Measurements from ENCODE around the gene ADAMTSL1. TPM values are rescaled to one million over a fixed set of nuclear protein-coding genes. Genes with fewer than 3 reads are reported as not detected.
A peak's percentile ranks its signal among the peaks of the same experiment; 100 is the strongest.

ADAMTSL1 gene
- 0.56 TPM for total RNA-seq
- long read RNA-seq, partial matches to known transcripts: 1 of 1 reads
- long read RNA-seq, other reads (novel, unspliced or antisense): 0 of 1 reads

- DNase-seq (peak; percentile 50), ATAC-seq (ENCODE audit: poor library complexity) (peak; percentile 95)
- intact Hi-C loops (cut with DNase I): no loop called here
Observed at GRCh38 chr9:18473652-18474279, at the start of gene ADAMTSL1. TSS of gene ADAMTSL1 (plus strand) at chr9:18474153. CDS start at chr9:18474233, 80 bp downstream.

GRCh38 chr9:18427691-18428090 lies 46.3 kb upstream of the ADAMTSL1 start:
- ATAC-seq (ENCODE audit: poor library complexity): no peak
- no peak for DNase-seq
- intact Hi-C loops (cut with DNase I): no loop called here

GRCh38 chr9:18428661-18429060 lies 45.3 kb upstream of the ADAMTSL1 start:
- intact Hi-C loops (cut with DNase I): no loop called here

GRCh38 chr9:18429070-18429469 lies 44.9 kb upstream of the ADAMTSL1 start:
- ATAC-seq (ENCODE audit: poor library complexity) (no peak), DNase-seq (no peak)
- intact Hi-C loops (cut with DNase I): no loop called here

More at GRCh38 chr9:18428661-18429060, 45.3 kb upstream of the ADAMTSL1 start:
- no peak for ATAC-seq (ENCODE audit: poor library complexity)
- no peak for DNase-seq

GRCh38 chr9:18433620-18434019 lies 40.3 kb upstream of the ADAMTSL1 start:
- ATAC-seq (ENCODE audit: poor library complexity) (no peak), DNase-seq (no peak)
- intact Hi-C loops (cut with DNase I): loop anchor here (10.0 kb wide), 1 partner anchor 69 kb away; no protein-coding TSS in a partner anchor

GRCh38 chr9:18437315-18438201 lies 36.4 kb upstream of the ADAMTSL1 start:
- ATAC-seq (ENCODE audit: poor library complexity) (peak; percentile 86), DNase-seq (peak; percentile 79)
- intact Hi-C loops (cut with DNase I): loop anchor here (10.0 kb wide), 1 partner anchor 73 kb away; no protein-coding TSS in a partner anchor

GRCh38 chr9:18438300-18438925 lies 35.5 kb upstream of the ADAMTSL1 start:
- intact Hi-C loops (cut with DNase I): loop anchor here (10.0 kb wide), 1 partner anchor 74 kb away; no protein-coding TSS in a partner anchor
- peak; percentile 64 for ATAC-seq (ENCODE audit: poor library complexity)
- peak; percentile 58 for DNase-seq

GRCh38 chr9:18438951-18439350 lies 35.0 kb upstream of the ADAMTSL1 start:
- ATAC-seq (ENCODE audit: poor library complexity) (no peak), DNase-seq (no peak)
- intact Hi-C loops (cut with DNase I): loop anchor here (10.0 kb wide), 1 partner anchor 74 kb away; no protein-coding TSS in a partner anchor

- intact Hi-C loops (cut with DNase I): loop anchor here (10.0 kb wide), 1 partner anchor 584 kb away; no protein-coding TSS in a partner anchor
- ATAC-seq (ENCODE audit: poor library complexity): no peak
Observed at GRCh38 chr9:18441261-18441660, 32.7 kb upstream of the ADAMTSL1 start.

GRCh38 chr9:18442629-18443491 lies 31.1 kb upstream of the ADAMTSL1 start:
- intact Hi-C loops (cut with DNase I): loop anchor here (10.0 kb wide), 1 partner anchor 582 kb away; no protein-coding TSS in a partner anchor
- DNase-seq (peak; percentile 75), ATAC-seq (ENCODE audit: poor library complexity) (peak; percentile 80)

More at GRCh38 chr9:18441261-18441660, 32.7 kb upstream of the ADAMTSL1 start:
- no peak for DNase-seq

- peak; percentile 49 for ATAC-seq (ENCODE audit: poor library complexity)
- no peak for DNase-seq
- intact Hi-C loops (cut with DNase I): loop anchor here (10.0 kb wide), 1 partner anchor 578 kb away; no protein-coding TSS in a partner anchor
Observed at GRCh38 chr9:18447131-18447530, 26.8 kb upstream of the ADAMTSL1 start.

GRCh38 chr9:18447541-18447940 lies 26.4 kb upstream of the ADAMTSL1 start:
- ATAC-seq (ENCODE audit: poor library complexity) (no peak), DNase-seq (no peak)
- intact Hi-C loops (cut with DNase I): loop anchor here (10.0 kb wide), 1 partner anchor 577 kb away; no protein-coding TSS in a partner anchor

- DNase-seq (no peak), ATAC-seq (ENCODE audit: poor library complexity) (no peak)
- intact Hi-C loops (cut with DNase I): loop anchor here (10.0 kb wide), 1 partner anchor 577 kb away; no protein-coding TSS in a partner anchor
Observed at GRCh38 chr9:18448101-18448500, 25.9 kb upstream of the ADAMTSL1 start.

- ATAC-seq (ENCODE audit: poor library complexity) (no peak), DNase-seq (no peak)
- intact Hi-C loops (cut with DNase I): no loop called here
Observed at GRCh38 chr9:18451406-18451805, 22.5 kb upstream of the ADAMTSL1 start.

GRCh38 chr9:18452276-18452675 lies 21.7 kb upstream of the ADAMTSL1 start:
- ATAC-seq (ENCODE audit: poor library complexity): no peak
- intact Hi-C loops (cut with DNase I): no loop called here
- no peak for DNase-seq

GRCh38 chr9:18456624-18457237 lies 17.2 kb upstream of the ADAMTSL1 start:
- no peak for DNase-seq
- no peak for ATAC-seq (ENCODE audit: poor library complexity)
- intact Hi-C loops (cut with DNase I): no loop called here

GRCh38 chr9:18457510-18457909 lies 16.4 kb upstream of the ADAMTSL1 start:
- DNase-seq: no peak
- intact Hi-C loops (cut with DNase I): no loop called here
- no peak for ATAC-seq (ENCODE audit: poor library complexity)
